Activated CD4-positive, alpha-beta T cell treated with anti-CD3 and anti-CD28 coated beads, Interleukin-2, amount 50 U/mL, for 4 hours (primary cell): ENCODE results near the gene TBX1.
"Not testable (repeated sequence)": the region's sequence is repeated elsewhere in the genome, so short reads cannot be mapped to it uniquely, and the experiment has no call there.

Experiments used
- DNase-seq, 2 experiments: peaks; one replicate each; pipeline ENCODE4 v3.0.0-alpha.2; 2020

Gene TBX1

GRCh38 chr22:19765477-19766239, 5.1 kb downstream of the TBX1 start:
- no peak for DNase-seq

- no peak for DNase-seq
Measured at GRCh38 chr22:19766240-19766510, 5.6 kb downstream of the TBX1 start.

- DNase-seq: peak; percentile 23 to 36
Measured at GRCh38 chr22:19766511-19767426, 6.2 kb downstream of the TBX1 start.

- no peak for DNase-seq
Measured at GRCh38 chr22:19767427-19768341, 7.1 kb downstream of the TBX1 start.

- DNase-seq: no peak
Measured at GRCh38 chr22:19769393-19769715, 8.8 kb downstream of the TBX1 start.

GRCh38 chr22:19770349-19771220, 10.0 kb downstream of the TBX1 start:
- DNase-seq: no peak

- DNase-seq: no peak
Measured at GRCh38 chr22:19772422-19772672, 11.8 kb downstream of the TBX1 start.

GRCh38 chr22:19772673-19773469, 12.3 kb downstream of the TBX1 start:
- DNase-seq: no peak

GRCh38 chr22:19773470-19774040, 13.0 kb downstream of the TBX1 start:
- DNase-seq: no peak

GRCh38 chr22:19774628-19775027, 14.1 kb downstream of the TBX1 start:
- DNase-seq: no peak

- DNase-seq: no peak
Measured at GRCh38 chr22:19775496-19776325, 15.1 kb downstream of the TBX1 start.

GRCh38 chr22:19776433-19777031, 16.0 kb downstream of the TBX1 start:
- DNase-seq: no peak

- DNase-seq: not testable (repeated sequence)
Measured at GRCh38 chr22:19777192-19777591, 16.6 kb downstream of the TBX1 start.

- no peak for DNase-seq
Measured at GRCh38 chr22:19779011-19779421, 18.4 kb downstream of the TBX1 start.

GRCh38 chr22:19779685-19780268, 19.2 kb downstream of the TBX1 start:
- DNase-seq: no peak

- DNase-seq: no peak
Measured at GRCh38 chr22:19782533-19782932, 22.0 kb downstream of the TBX1 start.

- DNase-seq: no peak
Measured at GRCh38 chr22:19783586-19784383, 23.2 kb downstream of the TBX1 start.

- DNase-seq: no peak
Measured at GRCh38 chr22:19784384-19785175, 24.0 kb downstream of the TBX1 start.
